Right ventricle myocardium inferior (tissue), 1 donor: Measurements from ENCODE around the gene EMD. TPM values are rescaled to one million over a fixed set of nuclear protein-coding genes. Genes with fewer than 3 reads are reported as not detected.

Experiments
- ATAC-seq: fragments of 200-7000 bp; cut with Tn5 transposase; one replicate; pipeline ENCODE4 v1.9.1; 2020; ENCODE audit warnings: mild to moderate bottlenecking, moderate library complexity
- DNase-seq: peaks from one replicate; pipeline ENCODE4 v3.0.0; 2021; ENCODE audit errors: missing footprints
- intact Hi-C: fragments of 100-400 bp; cut with DNase I; formaldehyde crosslinking; loops from one replicate; pipeline ENCODE4 v1.11.0; 2022
- total RNA-seq: library from RNA; stranded (reverse); fragmentation: NEBNext Ultra II Directional; extraction: Animal tissue kit (Norgen Biotek cat#: 25700); gene quantifications from one replicate; pipeline ENCODE4 v1.2.1, GENCODE V29; 2021
- donor health status: DM: no; HTN: yes; CAD: no; lungs with severe emphysema.

Gene EMD
- total RNA-seq, 1 donor from 2014 or later, result 51.1 TPM

DNA sequence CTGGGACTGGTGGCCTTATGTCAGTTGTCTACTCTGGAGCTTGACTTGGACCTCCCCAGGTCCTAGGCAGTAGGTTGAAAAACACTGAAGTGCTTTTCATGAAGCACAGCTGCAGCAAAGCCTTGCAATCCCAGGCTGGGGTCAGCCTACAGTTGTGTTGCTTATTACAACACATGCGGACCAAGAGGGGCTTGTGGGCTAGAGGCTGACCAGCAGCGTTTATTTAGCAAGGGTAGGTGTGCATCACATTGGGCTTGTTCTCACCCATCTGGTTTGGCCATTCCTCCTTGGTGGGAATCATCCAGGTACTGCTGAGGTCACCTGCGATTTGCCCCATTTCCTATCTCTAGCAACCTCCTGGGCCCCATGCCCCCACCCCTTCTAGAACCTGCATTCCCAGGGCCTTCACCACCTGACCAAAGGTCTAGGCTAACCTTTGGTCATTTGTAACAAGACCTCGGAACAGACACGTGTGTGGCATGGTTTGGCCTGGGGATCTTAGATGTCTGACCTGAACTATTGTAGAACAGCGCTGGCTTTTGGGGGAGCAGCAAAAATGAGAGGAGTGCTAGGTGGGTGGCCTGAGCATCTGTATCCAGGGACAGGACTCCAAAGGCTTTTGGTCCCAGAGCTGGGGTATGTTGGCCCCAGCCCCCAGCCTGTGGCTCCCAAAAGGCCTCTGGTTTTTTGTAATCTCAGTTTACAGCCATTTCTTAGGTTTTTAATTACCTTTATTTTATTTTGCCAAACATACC is 22.1 kb downstream of the EMD start:
- intact Hi-C loops, result no loop called here
- ATAC-seq (no peak), DNase-seq (no peak)

- ATAC-seq, result no peak
- no peak for DNase-seq
- intact Hi-C loops, result no loop called here
Measured at GRCh38 chrX:154401918-154402621, 23.0 kb downstream of the EMD start.

DNA sequence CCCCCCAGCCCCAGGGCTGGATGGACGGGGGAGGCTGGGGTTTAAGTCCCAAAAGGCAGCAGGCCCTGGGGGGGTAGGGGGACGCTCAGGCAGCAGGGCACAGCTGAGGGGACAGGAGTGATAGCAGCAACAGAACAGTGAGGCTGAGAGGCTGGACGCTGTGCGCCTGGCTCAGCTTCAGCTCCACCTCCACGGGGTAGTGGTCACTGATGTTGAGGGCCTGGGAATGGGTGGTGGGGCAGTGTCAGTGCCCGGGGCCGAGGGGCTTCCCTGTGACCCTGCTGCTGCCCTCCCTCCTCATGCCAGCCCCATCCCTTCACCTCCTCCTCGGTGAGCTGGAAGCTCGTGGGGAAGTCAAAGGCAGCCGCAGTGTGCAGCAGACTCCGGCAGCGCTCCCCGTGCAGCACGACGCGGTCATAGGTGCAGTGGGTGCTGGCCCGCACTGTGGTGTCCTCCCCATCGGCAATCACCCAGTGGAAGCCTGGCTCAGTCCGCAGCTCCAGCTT is 23.6 kb downstream of the EMD start:
- no peak for DNase-seq
- no peak for ATAC-seq
- intact Hi-C loops, result no loop called here

GRCh38 chrX:154403192-154403591 is 24.1 kb downstream of the EMD start:
- DNase-seq (no peak), ATAC-seq (no peak)
- intact Hi-C loops, result no loop called here

GRCh38 chrX:154403858-154404257 is 24.8 kb downstream of the EMD start:
- intact Hi-C loops, result no loop called here
- ATAC-seq (no peak), DNase-seq (no peak)

DNA sequence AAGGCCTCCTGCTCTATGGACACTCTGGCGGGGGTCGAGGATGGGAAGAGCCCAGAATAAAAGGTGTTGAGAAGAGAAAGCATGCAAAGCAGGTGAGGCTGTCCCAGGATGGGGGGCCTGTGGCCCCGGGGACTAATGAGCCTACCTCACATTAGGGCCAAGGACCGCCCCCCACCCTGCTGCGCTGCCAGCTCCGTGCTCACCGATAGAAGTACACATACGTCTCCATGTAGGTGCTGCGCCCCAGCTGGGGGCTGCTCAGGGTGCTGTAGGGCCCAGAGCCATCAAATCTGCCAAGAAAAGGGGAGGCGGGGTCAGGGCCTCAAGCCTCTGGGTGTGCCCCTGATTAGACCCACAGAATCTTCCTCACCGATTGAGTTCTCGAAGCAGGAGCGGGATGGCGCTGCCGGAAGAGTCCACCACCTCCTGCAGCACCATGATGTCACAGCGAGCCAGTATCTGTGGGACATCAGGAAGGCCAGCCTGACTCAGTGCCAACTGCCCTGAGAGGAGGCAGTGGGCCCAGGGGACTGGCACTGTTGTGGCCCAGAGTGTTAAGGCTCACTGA is 25.6 kb downstream of the EMD start:
- ATAC-seq, result no peak
- DNase-seq, result no peak
- intact Hi-C loops, result no loop called here

GRCh38 chrX:154408659-154409221 is 29.6 kb downstream of the EMD start:
- DNase-seq (no peak), ATAC-seq (no peak)
- intact Hi-C loops, result loop anchor here (1.0 kb wide), 1 partner anchor 9 kb away; no protein-coding TSS in a partner anchor

DNA sequence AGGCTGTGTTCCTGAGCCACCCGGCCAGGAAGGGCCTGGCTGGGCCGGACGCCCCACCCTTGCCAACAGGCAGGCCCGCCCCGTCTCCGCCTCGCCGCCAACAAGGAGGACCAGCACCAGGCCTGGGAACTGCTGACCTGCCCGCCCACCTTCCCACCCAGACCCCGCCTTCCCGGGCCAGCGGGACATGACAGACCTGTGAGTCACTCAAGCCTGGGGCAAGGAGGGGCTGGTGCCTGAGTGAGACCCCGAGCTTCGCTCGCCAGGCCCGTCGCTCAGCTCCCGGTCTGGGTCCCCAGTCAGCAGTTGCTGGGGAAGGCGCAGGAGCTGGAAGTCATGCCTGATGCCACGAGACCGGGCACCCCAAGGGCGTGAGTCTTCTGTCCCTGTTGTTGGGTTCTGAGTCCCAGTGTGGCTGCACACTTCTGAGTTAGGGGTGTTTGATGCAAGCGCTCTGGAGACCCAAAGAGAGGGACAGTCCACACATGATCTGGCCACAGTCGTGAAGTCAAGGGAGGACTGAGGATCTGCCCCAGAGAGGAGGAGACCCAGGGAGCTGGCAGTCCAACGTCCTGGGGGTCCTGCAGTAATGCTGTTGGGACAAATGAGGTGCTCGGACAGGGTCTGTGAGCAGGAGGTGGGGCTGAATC is 30.3 kb downstream of the EMD start, which contains the start of gene DNASE1L1:
Gene DNASE1L1, minus strand, starts transcription at position 33 of the 650 bp plus-strand sequence. CDS start 3,686 bp downstream, outside the sequence.
- intact Hi-C loops, result loop anchor here (1.0 kb wide), 1 partner anchor 10 kb away; no protein-coding TSS in a partner anchor
- peak; percentile 62 for ATAC-seq
- DNase-seq, result peak; percentile 93

GRCh38 chrX:154411981-154412340 is 32.9 kb downstream of the EMD start:
- intact Hi-C loops, result loop anchor here (2.0 kb wide), 1 partner anchor 19 kb away; no protein-coding TSS in a partner anchor
- no peak for DNase-seq
- ATAC-seq, result peak; percentile 71

DNA sequence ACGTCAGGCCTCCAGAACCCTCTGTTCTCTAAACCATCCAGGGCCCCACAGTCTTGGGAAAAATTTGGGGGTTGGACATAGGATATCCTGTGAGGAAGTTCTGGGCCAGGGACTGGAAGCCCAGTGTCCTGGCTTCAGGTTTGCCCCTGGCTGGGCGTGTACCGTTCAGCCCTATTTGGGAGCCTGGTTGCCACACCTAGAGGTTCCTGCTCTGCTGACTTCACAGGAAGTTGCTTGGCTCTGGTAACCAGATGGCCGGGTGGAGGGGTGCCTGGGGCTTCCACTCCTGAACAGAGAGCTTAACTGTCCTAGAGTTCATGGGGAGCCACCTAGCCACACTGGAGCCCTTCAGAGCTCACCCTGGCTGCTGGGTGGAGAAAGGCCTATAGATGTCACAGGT is 33.4 kb downstream of the EMD start:
- intact Hi-C loops, result loop anchor here (2.0 kb wide), 1 partner anchor 18 kb away; no protein-coding TSS in a partner anchor
- DNase-seq (no peak), ATAC-seq (peak; percentile 18)

DNA sequence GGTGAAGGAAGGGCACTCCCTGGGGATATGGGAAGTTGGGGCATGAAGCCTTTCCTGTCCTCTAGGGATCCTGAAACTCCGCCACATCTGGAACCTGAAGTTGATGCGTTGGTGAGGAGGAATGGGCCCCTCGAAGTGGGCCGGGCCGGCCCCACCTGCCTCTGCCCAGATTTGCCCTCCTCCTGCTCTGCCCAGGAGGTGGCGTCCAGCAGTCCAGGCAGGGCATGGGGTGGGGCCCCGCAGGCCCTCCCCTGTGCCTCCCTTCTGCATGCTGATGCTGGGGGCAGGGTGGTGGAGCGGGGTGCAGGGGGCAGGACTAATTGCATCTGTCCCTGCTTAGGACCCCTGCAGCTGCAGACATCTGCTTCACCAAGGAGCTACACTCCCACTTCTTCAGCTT is 34.0 kb downstream of the EMD start:
- intact Hi-C loops, result loop anchor here (2.0 kb wide), 1 partner anchor 18 kb away; no protein-coding TSS in a partner anchor
- DNase-seq (no peak), ATAC-seq (no peak)

- ATAC-seq (no peak), DNase-seq (no peak)
- intact Hi-C loops, result no loop called here
Measured at GRCh38 chrX:154417157-154417556, 38.1 kb downstream of the EMD start.

- no peak for ATAC-seq
- DNase-seq, result no peak
- intact Hi-C loops, result no loop called here
Measured at GRCh38 chrX:154419189-154419588, 40.1 kb downstream of the EMD start.

GRCh38 chrX:154419688-154420401 is 40.8 kb downstream of the EMD start:
- no peak for DNase-seq

GRCh38 chrX:154420402-154420756 is 41.3 kb downstream of the EMD start:
- DNase-seq (no peak), ATAC-seq (peak; percentile 35)
- intact Hi-C loops, result no loop called here

More at GRCh38 chrX:154419688-154420401, 40.8 kb downstream of the EMD start:
- intact Hi-C loops, result no loop called here
- peak; percentile 94 for ATAC-seq

- ATAC-seq (no peak), DNase-seq (no peak)
- intact Hi-C loops, result no loop called here
Measured at GRCh38 chrX:154426916-154427770, 48.0 kb downstream of the EMD start.
